Measurements from ENCODE around the gene ANK2.
"Not testable (repeated sequence)": the region's sequence is repeated elsewhere in the genome, so short reads cannot be mapped to it uniquely, and the experiment has no call there.

GRCh38 chr4:113186220-113186619, 136.8 kb downstream of the ANK2 start:
- TF ChIP-seq CTCF (optimal IDR thresholded peaks at IDR 0.05 in 1 of 3, IDR thresholded peaks at IDR 0.05 in 1 of 3, conservative IDR thresholded peaks at IDR 0.05 in 1 of 3; ENCODE audit: extremely low read depth in 1 of 3, insufficient read depth in 2 of 3, low read length in 3 of 3); EZH2 (IDR thresholded peaks at IDR 0.05; ENCODE audit: low read length): not testable (repeated sequence)
